DND-41 (cell line): ENCODE results near the gene PAMR1.

Experiments used
- EZH2 ChIP-seq: IDR thresholded peaks from 3 replicates; pipeline ENCODE4 v1.6.1; 2012; ENCODE audit warnings: borderline replicate concordance, low read depth, mild to moderate bottlenecking, moderate library complexity, low read length, inconsistent platforms; ENCODE audit not compliant: severe bottlenecking
- TF ChIP-seq, protein P1 (sequence below): IDR thresholded peaks from 2 replicates; pipeline ENCODE4 v1.5.1; 2012; ENCODE audit warnings: borderline replicate concordance, low read length, moderate library complexity, mild to moderate bottlenecking; ENCODE audit not compliant: poor library complexity, severe bottlenecking; ENCODE audit errors: extremely low read depth

DNA sequence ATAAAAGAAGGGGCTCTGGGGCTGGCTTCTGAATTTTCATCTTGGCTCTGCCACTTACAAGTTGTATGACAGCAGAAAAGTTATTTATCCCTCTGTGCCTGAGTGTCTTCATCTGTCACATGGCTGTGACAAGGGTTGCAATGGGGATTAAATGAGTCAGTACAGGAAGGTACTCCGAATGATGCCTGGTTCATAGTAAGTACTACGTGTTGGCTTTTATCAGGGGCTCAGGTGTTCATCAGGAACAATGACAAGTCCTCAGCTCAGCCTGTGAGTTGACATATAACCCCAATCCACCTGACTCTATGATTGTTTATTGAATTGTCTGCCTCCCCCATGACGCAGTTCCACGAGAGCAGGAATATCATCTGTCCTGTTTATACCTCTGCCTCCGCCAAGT lies 45.7 kb downstream of the PAMR1 start:
- TF ChIP-seq, protein P1, sequence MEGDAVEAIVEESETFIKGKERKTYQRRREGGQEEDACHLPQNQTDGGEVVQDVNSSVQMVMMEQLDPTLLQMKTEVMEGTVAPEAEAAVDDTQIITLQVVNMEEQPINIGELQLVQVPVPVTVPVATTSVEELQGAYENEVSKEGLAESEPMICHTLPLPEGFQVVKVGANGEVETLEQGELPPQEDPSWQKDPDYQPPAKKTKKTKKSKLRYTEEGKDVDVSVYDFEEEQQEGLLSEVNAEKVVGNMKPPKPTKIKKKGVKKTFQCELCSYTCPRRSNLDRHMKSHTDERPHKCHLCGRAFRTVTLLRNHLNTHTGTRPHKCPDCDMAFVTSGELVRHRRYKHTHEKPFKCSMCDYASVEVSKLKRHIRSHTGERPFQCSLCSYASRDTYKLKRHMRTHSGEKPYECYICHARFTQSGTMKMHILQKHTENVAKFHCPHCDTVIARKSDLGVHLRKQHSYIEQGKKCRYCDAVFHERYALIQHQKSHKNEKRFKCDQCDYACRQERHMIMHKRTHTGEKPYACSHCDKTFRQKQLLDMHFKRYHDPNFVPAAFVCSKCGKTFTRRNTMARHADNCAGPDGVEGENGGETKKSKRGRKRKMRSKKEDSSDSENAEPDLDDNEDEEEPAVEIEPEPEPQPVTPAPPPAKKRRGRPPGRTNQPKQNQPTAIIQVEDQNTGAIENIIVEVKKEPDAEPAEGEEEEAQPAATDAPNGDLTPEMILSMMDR, result no peak
- no peak for TF ChIP-seq EZH2
